Neutrophil (primary cell): ENCODE measurements around the gene ENKD1.

Experiments used
- H3K27ac ChIP-seq: fragments of 200-600 bp; sonication (generic); 2 replicates; pipeline ENCODE4 v1.5.1; 2016; ENCODE audit warnings: mild to moderate bottlenecking, moderate library complexity
- H3K27me3 ChIP-seq: fragments of 200-600 bp; sonication (generic); 2 replicates; pipeline ENCODE4 v1.6.0; 2016; ENCODE audit warnings: mild to moderate bottlenecking
- H3K36me3 ChIP-seq: fragments of 200-600 bp; sonication (generic); 2 replicates; pipeline ENCODE4 v1.5.1; 2017
- H3K4me1 ChIP-seq, 2 experiments: fragments of 200-600 bp in 1 of 2; sonication (generic) in 1 of 2; 1 replicate in 1 of 2; 2 replicates in 1 of 2; pipeline versions ENCODE4 v1.5.1 to v1.6.1; 2013 to 2016; ENCODE audit warnings: low read depth in 1 of 2, low read length in 1 of 2, mild to moderate bottlenecking in 1 of 2, moderate library complexity in 1 of 2; ENCODE audit not compliant: control insufficient read depth in 1 of 2, insufficient read depth in 1 of 2
- H3K4me3 ChIP-seq, 2 experiments: fragments of 200-600 bp in 1 of 2; sonication (generic) in 1 of 2; 1 replicate in 1 of 2; 2 replicates in 1 of 2; pipeline ENCODE4 v1.5.1; 2013 to 2016; ENCODE audit warnings: low read depth in 1 of 2, low read length in 1 of 2, mild to moderate bottlenecking in 1 of 2, moderate library complexity in 1 of 2
- H3K9me3 ChIP-seq: fragments of 200-600 bp; sonication (generic); 2 replicates; pipeline ENCODE4 v1.5.1; 2016
- TF ChIP-seq, protein P1 (sequence below): fragments of 200-600 bp; sonication (generic); IDR thresholded peaks from 2 replicates; pipeline ENCODE4 v1.5.1; 2016; ENCODE audit warnings: antibody characterized with exemption

ENKD1 gene

DNA sequence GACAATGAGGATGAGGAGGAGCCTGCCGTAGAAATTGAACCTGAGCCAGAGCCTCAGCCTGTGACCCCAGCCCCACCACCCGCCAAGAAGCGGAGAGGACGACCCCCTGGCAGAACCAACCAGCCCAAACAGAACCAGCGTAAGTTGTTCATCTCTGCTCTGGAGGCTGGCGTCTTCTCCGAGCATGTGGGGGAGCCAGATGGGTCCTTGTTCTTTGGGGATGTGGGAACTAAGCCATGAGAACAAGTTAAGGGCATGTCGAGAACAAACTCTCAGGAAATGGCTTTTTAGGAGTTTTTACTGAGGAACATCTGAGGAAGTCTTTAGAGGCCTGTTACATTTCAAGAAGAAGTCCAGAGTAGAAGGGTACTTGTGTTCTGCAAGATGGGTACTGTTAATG lies 29.8 kb downstream of the ENKD1 start:
- Histone ChIP-seq H3K4me3 (no peak overlapping the region), H3K27me3 (no peaks in the 10 kb centered on the region), H3K9me3 (no peaks in the 10 kb centered on the region), H3K36me3 (peaks cover 79% of the 10 kb centered on the region), H3K27ac (no peak overlapping the region), H3K4me1 (no peaks in the 10 kb centered on the region)
- TF ChIP-seq, protein P1, sequence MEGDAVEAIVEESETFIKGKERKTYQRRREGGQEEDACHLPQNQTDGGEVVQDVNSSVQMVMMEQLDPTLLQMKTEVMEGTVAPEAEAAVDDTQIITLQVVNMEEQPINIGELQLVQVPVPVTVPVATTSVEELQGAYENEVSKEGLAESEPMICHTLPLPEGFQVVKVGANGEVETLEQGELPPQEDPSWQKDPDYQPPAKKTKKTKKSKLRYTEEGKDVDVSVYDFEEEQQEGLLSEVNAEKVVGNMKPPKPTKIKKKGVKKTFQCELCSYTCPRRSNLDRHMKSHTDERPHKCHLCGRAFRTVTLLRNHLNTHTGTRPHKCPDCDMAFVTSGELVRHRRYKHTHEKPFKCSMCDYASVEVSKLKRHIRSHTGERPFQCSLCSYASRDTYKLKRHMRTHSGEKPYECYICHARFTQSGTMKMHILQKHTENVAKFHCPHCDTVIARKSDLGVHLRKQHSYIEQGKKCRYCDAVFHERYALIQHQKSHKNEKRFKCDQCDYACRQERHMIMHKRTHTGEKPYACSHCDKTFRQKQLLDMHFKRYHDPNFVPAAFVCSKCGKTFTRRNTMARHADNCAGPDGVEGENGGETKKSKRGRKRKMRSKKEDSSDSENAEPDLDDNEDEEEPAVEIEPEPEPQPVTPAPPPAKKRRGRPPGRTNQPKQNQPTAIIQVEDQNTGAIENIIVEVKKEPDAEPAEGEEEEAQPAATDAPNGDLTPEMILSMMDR: no peak

GRCh38 chr16:67632415-67633172 lies 34.0 kb downstream of the ENKD1 start:
- no peak overlapping the region for H3K4me3 ChIP-seq
- no peaks in the 10 kb centered on the region for H3K27me3 ChIP-seq
- TF ChIP-seq, protein P1: no peak
- no peaks in the 10 kb centered on the region for H3K4me1 ChIP-seq
- H3K27ac ChIP-seq: no peak overlapping the region
- no peaks in the 10 kb centered on the region for H3K9me3 ChIP-seq
- H3K36me3 ChIP-seq: peaks cover 94% of the 10 kb centered on the region

GRCh38 chr16:67628216-67628615 lies 38.3 kb downstream of the ENKD1 start:
- Histone ChIP-seq H3K36me3 (peaks cover 91% of the 10 kb centered on the region), H3K4me1 (no peaks in the 10 kb centered on the region), H3K4me3 (no peak overlapping the region), H3K27me3 (no peaks in the 10 kb centered on the region), H3K9me3 (no peaks in the 10 kb centered on the region), H3K27ac (no peak overlapping the region)
- TF ChIP-seq, protein P1: no peak

GRCh38 chr16:67613808-67614207 lies 52.7 kb downstream of the ENKD1 start:
- H3K9me3 ChIP-seq: no peaks in the 10 kb centered on the region
- H3K27me3 ChIP-seq: no peaks in the 10 kb centered on the region
- H3K27ac ChIP-seq: no peak overlapping the region
- H3K36me3 ChIP-seq: peaks cover 77% of the 10 kb centered on the region
- H3K4me1 ChIP-seq: no peaks in the 10 kb centered on the region
- H3K4me3 ChIP-seq: no peak overlapping the region
- TF ChIP-seq, protein P1: no peak
